ENCODE results near the gene RTL9.
"Not testable (repeated sequence)": the region's sequence is repeated elsewhere in the genome, so short reads cannot be mapped to it uniquely, and the experiment has no call there.

RTL9 gene

DNA sequence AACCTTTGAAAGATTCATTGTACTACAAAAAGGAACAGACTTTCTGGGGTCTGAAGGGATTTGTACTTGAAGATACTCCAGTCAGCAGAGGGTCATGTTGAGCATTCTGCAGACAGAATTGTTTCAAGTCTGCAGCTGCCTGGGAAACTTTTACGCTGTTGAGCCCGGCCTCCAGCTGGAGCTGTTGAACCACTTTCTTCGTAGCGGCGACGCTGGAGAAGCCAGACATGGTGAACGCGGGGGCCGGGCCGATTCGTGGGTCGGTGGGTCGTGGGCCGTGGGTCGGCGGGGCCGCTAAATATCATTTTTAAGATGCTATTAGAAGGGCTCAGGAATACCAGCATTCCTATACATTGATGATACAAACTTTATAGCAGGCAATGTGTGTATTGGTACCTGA, 12.0 kb upstream of the RTL9 start:
- no peak for DNase-seq

DNA sequence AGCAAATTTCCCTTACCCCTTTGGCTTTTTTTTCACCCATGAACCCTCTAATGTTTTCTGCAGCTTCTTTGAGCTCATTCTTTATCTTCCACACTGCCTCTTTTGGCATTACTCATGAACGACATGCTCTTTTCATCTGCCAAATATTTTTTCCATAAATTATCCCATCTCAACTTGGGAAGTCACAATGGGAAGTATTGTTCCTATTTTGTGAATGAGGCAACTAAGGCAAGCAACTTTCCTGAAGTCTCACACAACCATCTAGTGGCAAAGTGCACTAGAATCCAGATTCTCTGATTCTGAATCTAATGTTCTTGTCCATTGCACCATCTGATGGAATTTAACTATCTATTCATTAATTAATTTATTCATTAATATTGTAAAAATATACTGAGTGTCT, 625 bp downstream of the RTL9 start:
- DNase-seq = no peak

DNA sequence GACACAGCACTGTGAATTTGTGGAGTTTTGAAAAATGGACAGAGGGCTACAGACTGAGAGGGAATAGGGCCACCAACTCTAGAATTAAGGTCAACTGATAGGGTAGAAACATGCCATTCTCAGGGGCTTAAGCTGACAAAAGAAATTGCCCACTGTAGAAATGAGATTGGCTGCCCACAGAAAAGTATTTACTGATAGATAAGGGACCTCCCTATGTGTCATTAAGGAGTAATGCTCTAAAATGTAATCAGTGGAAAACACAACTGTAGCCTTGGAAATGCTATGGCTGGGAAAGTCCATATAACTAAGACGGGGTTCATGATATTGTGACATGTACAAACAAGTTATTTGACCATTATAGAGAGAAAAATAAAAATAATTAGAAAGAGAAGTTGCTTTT, 4.6 kb downstream of the RTL9 start:
- no peak for DNase-seq

DNA sequence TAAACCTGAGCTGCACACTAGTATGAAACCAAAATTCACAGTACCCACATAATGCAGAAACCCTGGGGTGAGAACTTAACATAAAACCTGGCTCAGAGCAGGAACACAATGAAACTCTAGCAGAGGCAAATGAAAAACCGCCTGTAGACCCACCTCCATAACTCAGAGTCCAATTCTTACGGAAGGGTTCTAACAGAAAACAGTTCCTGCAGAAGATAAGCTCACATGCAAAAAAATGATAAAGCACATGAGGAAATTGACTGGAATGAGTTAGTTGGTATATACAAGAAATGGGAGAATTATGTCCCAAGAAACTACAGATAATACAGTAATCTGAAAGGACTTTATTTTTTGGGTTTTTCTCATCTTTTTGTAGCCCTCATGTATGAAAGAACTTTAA, 14.7 kb downstream of the RTL9 start:
- no peak for DNase-seq

DNA sequence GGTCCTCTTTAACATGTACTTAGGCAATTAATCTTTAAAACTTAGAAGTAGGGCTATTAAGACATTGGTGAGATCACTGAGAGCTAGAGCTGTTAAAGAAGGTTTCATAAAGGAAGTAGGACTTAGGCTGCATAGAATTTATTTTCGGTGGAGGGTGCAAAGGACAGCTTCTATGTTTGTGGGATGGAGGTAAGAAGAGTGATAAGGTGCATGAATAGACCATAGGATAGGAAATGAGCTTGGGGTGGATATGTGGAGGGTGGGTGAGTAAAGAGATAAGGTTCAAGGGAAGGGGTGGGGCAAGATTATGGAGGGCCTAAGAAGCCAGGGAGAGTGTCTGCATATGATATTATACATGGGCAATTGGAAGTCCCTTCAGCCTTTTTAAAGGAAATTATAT, 15.9 kb downstream of the RTL9 start:
- DNase-seq = no peak

DNA sequence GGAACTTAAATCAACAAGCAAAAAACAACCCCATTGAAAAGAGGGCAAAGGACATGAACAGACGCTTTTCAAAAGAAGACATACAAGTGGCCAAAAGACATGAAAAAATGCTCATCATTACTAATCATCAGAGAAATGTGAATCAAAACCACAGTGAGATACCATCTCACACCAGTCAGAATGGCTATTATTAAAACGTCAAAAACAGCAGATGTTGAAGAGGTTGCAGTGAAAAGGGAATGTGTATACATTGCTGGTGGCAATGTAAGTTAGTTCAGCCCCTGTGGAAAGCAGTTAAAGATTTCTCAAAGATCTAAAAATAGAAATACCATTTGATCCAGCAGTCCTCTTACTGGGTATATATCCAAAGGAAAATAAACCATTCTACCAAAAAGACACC, 22.6 kb downstream of the RTL9 start:
- no peak for DNase-seq

DNA sequence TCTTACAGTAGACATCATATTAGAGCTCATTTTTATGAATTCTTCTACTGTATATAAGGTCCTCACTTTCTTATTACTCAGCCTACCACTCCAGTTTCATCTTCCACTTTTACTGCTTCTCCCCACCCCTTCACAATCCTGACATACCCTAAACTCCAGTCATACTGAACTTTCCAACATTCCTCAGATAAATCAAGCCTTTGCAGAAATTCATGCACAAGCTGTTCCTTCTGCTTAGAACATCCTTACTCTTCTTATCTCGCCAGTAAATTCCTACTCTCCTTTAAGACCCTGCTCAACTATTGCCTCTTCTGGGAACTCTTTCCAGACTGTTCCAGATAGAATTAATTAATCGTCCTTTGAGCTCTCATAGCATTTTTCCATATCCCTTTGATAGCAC, 24.8 kb downstream of the RTL9 start:
- no peak for DNase-seq

DNA sequence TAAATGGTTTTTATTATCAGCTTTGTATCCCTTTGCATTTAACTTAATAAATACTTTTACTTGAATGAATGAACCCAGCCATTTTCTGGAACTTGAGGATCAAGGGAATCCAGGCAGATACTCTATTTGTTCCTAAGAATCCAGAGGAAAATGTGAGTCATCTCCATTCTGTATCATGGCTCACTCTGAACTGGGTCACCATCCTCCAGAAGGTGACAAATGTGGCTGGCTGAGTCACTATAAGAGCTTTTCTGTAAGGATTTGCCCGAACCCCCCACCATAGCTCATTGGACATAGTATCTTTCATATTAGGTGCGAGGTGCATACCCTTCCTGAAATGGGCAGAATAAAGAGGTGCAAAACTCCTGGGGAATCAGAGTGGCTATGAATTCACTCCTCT, 25.8 kb downstream of the RTL9 start:
- DNase-seq = no peak

DNA sequence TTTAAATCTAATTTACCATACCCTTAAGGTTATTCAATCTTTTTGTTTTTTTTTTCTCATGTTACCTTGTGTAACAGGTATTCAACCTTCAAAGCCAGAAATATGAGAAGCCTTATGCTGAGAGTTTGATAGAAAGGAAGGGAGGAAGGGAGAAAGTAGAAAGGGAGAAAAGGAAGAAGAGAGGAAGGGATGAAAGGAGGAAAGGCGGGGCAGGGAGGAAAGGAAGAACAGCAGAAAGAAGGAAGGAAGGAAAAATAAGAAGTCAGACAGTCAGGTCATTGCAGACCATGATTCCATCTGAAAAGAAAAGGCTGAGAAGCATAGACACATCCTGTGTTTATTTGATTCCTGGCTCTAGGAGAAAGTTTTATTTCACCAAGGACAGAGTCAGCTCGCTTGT, 30.9 kb downstream of the RTL9 start:
- DNase-seq = no peak

DNA sequence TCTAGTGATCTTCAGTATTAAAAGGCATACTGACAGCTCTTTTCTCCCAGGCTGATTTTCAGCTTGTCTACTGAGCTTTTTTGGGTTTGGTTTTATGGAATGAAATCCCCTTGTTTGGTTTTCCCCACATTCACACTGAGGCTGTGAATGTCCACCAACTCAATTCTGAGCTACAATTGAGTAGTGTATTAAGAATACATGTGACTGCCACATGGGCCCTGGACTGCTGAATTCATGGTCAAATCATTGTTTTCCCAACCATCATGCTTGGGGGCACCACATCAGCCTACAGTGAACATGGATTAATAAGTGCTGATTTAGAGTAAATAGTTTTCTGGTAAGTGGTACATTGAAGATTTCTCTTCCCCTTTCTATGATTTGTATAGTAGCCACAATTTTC, 32.4 kb downstream of the RTL9 start:
- no peak for DNase-seq

DNA sequence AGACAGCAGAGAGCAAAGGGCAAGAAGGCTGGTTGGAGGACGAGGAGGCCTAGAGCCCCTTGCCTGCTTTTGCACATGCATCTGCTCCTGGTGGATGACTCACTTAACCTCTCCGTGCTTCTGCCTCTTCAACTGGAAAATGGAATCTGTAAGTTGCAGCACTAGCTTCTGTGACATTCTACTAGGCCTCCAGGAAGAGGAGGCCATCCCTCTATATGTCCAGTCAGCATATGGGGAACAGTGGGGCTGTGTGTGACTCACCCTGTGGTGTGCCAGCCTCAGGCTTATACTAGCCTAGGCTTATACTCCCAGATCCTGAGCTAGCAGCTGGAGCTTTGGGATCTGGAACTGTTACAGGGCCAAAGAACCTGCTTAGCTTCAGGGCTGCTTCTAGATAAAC, 36.0 kb downstream of the RTL9 start:
- DNase-seq = no peak

DNA sequence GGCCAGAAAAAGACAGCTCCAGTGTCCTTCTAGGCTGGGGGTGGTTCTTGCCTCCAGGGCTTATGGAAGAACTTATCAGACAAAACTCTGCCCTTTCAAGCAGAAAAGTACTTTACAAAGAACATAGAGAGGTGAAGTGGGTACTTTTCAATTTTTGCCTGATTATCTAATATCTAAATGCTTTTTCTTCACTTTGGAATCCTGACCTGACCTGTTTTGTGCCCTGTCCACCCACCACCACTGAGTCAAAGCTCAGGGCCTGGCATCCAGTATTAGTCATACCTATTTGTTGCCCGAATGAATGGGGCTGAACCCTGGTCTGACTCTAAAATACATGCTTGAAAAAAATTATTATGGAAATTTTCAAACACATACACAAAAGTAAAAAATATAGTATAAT, 37.2 kb downstream of the RTL9 start:
- DNase-seq = no peak

DNA sequence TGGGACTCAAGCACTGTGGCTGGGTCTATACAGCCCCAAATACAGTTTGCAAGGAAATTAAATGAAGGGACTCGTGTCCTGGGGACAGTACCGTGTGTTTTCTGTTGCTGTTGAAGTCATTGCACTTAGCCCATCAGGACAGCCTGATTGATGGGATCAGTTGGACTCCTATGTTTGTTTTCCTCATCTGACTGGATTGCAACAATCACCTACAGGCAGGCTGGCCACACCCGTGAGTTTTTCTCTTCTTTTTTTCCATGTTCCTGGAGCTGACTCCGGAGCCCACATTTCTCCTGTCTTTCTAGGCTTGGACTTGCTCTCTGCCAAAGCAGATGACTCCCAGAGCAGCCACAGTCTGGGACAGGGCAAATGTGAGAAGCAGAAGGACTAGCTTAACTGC, 38.1 kb downstream of the RTL9 start:
- DNase-seq = no peak

DNA sequence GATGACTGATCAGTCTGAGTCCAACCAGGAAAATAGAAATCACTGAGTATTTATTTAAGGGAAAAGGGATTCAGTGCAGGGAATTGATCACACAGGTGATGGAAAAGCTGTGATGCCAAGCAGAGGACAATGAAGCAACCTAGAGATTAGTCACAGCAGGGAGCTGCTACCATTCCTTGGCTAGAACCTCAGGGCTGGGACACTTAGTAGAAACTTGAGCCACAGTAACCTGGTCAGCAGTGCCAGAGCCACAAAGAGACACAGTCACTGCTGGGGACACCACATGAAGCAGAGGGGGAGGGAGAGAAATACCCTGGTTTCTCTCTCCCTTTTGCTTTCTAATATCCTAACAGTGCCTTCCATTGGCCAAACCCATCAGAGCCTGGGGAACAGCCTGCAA, 38.7 kb downstream of the RTL9 start:
- DNase-seq = no peak

DNA sequence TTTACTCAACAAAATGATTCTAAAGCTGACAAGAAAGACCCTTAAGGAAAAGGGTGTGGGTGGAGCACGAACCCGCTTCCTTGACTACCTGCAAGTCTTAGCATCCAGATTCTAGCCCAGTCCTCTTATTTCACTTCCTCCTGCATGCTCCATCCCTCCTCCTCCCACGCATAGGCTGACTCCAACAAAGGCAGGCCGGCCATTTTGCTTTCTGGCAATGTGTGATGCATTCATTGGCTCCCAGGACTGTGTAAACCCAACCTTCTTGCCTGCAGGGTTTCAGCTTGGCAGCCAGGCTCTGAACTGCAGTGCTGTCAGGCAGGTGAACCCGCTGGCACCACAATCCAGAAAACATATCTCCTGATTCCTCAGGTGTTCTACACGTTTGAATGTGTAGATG, 39.3 kb downstream of the RTL9 start:
- no peak for DNase-seq

DNA sequence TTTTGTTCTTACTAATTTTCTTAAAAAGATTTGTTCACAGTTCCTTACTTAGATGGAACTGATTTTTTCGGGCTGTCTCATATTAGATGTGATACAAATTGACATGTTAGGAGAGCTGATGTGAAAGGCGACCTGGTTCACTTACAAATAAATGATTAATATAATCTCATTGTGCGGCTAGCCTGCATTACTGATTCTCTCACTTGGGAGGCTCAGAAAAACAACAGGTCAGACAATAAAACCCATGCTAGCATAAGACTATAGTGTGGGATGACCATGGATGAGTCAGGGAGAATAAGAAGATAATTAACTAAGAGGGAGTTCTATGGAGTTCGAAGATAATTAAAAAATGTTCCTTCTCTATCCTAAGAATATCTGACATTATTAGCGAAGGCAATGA, 40.8 kb downstream of the RTL9 start:
- DNase-seq = no peak

DNA sequence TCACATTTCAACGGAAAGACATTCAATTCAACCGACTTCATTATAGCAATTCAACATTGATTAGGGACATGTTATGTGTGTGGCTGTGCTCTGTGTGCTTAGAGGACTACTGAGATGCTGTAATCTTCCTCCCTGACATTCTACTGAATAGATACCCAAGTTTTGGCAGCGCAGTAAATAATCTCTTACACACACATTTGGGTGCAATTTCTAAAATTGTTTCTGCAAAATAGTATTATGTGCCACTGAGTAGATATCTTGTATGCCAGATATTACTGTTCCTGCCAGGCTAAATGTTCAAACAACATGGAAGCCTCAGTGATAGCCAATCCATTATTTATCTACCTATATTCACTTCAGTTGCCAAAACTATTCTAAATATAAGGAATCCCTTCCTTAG, 41.3 kb downstream of the RTL9 start:
- no peak for DNase-seq

DNA sequence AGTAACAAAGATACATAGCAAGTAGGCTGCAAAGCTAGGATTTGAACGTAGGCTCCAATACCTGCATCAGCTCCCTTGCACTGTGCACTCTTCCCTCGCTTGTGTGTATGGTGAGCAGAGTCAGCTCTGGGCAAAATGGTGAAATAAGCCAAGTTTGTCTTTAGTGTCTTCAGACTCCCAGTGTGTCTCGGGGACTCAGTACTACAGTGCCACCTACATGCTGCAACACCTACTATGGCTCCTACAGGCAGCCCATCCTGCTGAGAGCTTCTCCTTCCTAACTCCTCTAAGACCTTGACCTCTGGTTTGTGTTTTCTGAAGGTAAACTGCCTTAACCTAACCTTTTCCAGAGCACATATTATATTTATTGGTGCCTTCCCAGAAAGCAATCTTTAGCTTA, 42.5 kb downstream of the RTL9 start:
- no peak for DNase-seq

DNA sequence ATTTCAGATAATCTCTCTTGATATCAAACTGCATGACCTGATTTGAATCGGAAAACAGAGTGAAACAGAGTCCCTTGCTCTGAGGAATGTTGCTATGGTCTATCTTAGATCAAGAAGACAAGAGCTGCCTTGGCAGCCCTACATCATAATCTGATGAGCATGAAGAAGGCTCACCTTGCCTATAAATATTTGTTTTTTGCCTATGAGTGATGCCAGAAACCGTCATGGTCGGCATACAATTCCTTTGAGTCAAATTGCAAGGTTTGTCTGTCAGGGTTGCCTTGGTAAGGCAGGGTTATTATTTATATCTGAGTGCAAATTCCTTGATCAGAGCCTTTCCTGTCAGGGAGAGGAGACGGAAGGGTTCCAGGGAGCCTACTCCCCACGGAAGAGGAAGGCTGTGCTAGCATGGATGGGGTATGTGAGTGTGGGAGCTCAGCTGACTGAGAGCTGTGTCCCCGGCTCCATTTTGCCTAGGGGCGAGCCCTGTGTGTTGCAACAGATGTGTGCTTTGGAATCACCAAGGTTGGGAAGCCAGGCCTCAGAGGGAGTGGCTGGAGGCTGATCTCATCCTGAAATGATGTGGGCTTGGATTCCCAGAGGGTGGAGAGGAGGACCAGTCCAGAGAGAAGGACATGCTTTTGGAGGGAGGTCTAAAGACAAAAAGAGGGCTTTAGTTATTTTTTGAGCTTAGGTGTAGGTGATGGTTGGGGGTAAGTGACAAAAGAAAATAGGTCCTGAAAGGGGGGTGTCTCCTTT, 43.6 kb downstream of the RTL9 start:
- DNase-seq = no peak

DNA sequence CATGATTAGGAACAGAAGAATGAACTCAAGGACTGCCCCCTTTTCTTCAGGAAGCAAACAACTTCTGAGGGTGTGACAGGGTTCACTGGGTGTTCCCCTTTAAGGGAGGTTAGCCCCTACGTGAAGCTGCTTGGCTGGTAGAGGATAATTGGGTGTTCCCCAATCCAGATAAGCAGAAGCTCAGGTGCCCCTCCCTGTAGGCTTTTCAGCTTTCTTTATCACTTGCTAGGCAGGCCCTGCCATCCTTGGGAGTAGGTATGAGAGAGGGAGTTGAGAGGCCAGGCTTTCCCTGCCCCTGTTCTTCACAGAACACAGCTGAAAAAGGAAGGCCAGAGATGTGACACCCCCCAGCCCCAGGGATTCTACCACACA, 44.2 kb downstream of the RTL9 start:
- DNase-seq = no peak

DNA sequence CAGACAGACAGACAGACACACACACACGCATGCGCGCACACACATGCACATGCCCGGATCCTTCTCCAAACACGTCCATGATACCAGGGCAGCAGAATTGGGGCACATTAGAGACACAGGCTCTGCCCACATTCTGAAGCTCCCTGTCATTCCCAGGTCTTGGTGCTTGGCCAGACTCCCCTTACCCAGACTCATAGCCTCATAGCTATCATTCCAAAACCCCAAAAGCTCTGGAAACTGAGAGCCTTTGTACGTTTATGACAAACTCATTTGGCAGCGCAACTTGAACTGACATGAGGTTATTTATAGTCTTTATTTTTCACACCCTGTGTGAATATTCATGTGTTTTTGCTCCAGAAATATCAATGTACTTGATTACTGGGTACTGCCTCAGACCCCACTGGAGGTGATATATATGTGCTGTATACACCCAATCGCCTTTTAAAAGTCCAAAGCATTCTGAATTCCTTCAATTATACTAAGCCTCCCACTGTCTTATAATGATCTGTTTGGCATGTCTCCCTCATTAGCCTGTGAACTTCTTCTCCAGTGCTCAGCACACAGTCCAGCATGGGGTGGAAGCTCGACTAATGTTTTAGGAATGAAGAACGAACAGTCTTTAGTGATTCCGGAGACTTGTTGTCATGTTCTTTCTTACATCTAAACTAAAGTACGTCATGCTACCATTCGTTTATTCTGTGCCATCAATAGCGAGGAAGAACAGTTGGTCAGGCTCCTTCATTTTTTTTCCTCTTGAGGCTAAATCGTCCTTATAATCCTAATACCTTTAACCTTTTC, 45.0 kb downstream of the RTL9 start:
- no peak for DNase-seq

DNA sequence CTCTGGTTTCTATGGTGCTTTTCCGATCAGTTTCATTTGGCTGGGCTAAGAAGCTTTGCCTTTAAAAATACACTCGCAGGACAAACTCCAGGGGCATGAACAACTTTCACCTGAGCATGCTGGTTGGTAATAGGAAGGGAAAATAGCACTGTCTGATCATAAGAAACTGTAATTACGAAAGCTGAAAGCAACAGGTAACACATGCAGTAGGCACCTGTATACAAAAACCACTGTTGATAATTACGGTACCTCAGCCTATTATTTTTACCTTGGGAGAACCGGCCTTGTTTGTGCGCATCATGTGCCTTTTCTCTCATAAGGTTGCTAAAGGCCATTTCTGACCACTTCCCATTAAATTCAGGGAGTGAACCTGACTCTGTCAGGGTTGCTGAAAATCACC, 45.7 kb downstream of the RTL9 start:
- DNase-seq = no peak

DNA sequence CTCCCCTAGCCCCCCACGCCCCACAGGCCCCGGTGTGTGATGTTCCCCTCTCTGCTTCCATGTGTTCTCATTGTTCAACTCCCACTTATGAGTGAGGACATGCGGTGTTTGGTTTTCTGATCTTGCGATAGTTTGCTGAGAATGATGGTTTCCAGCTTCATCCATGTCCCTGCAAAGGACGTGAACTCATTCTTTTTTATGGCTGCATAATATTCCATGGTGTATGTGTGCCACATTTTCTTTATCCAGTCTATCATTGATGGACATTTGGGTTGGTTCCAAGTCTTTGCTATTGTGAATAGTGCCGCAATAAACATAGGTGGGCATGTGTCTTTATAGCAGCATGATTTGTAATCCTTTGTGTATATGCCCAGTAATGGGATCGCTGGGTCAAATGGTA, 47.6 kb downstream of the RTL9 start:
- DNase-seq = not testable (repeated sequence)

DNA sequence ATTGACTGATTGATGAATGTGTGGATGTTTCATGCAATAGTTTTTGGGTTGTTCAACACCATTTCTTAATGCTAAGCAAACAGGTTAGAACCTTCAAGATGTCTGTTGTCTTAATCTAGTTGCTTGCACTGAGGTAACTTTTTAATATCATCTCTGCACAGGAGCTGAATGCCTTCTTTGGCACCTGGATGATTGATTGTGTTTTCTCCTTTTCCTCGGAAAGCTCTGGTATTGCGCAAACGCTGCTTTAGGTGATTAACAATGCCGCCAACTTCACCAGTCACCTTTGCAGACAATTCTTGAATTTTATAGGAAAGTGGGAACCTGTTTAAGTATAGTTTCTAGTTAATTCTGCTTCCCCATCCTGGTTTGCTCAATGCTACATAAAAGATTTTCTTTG, 48.2 kb downstream of the RTL9 start:
- no peak for DNase-seq
